HG03460 (cell line): Measurements from ENCODE around the gene CDH13.

ENCODE experiments used
- ATAC-seq: cut with Tn5 transposase; IDR thresholded peaks from one replicate; pipeline ENCODE4 v1.9.1; 2021; ENCODE audit not compliant: unreplicated experiment

CDH13 gene

GRCh38 chr16:83143788-83144187, 517.0 kb downstream of the CDH13 start:
- ATAC-seq: no peak

- ATAC-seq: no peak
Observed at GRCh38 chr16:83145297-83145696, 518.5 kb downstream of the CDH13 start.

DNA sequence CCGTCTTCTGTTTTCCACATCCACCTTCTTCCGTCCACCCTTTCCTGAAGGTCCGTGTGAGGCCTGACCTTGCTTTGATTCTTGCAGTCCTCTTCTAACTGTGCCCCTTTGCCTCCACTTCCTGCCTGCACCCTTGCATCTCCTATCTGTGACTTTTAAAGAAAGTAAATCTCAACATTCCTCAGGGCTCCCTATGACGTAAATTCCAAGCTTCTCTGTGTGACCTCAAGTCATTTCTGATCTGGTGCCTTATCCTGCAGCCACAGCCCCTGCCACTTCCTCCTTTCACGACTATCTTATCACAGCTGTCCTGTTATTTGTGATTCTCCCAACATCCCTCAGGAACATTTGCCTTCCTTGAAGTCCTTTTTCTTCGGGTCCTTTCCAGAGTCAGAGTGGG, 520.5 kb downstream of the CDH13 start:
- no peak for ATAC-seq

GRCh38 chr16:83158320-83158957, 531.7 kb downstream of the CDH13 start:
- no peak for ATAC-seq

- ATAC-seq: no peak
Observed at GRCh38 chr16:83159049-83159448, 532.3 kb downstream of the CDH13 start.

DNA sequence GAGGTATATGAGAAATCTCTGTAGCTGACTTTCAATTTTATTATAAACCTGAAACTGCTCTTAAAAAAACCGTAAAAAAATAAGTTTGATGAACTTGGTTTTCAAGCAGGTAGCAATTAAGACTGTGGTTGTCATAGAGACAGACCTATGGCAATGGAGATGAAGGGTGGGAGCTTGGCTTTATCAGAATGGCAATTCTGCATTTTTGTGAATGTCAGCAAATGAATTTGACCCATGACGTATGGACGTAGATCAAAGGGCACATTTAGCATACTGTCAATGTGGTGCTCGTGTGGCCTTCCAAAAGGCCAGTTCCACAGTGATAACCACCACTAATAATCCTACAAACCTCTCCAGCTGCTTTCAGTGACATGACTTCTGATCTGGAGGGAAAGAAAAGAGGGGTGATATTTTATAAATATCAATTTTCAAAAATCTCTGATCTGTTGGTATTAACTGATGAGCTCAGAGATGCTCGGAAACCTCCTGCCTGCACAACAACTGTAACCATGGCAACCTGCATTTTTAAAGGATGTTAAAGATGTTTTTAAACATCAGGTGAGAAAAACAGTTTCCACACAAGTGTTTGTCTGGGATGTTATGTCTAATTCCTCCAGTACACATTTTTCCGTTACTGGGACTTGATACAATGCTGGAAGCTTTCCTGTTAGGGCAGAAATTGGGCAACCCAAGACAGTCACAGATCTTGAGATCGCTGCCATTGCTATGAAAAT, 533.7 kb downstream of the CDH13 start:
- no peak for ATAC-seq

GRCh38 chr16:83162791-83163190, 536.0 kb downstream of the CDH13 start:
- no peak for ATAC-seq

- no peak for ATAC-seq
Observed at GRCh38 chr16:83164816-83165215, 538.0 kb downstream of the CDH13 start.

DNA sequence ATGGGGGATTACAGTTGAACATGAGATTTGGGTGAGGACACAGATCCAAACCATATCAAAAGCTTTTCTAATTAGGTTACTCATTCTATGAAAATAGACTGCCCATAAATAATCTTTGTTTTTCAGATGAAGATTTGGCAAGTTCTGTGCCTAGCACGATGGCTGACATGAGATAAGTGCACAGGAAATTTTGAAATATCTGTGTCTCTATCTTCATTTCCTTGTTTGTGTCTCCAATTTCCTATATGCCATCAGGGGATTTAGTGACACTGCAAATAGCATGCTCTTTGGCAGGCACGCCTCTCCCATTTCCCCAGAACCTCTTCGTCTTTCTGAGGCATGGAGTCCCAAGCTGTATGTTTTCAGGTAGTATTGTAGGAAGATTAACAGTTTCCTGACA, 544.6 kb downstream of the CDH13 start:
- no peak for ATAC-seq

GRCh38 chr16:83174671-83175070, 547.9 kb downstream of the CDH13 start:
- ATAC-seq: no peak

DNA sequence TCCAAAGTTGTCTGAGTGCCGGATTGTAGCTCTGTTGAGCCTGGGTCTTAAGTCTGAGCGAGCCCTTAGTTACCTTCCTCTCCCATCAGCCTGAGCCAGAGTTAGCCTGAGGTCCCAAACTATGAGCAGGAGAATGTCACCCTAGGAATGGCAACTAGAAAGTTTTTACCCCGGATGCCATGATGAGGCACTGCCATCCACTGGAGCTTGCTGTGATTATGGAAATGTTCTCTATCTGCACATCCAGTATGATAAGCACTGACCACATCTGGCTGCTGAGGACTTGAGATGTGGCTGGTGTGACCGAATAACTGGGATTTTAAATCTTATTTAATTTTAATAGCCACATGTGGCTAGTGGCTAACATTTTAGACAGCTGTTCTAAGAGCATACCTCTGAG, 550.0 kb downstream of the CDH13 start:
- no peak for ATAC-seq

DNA sequence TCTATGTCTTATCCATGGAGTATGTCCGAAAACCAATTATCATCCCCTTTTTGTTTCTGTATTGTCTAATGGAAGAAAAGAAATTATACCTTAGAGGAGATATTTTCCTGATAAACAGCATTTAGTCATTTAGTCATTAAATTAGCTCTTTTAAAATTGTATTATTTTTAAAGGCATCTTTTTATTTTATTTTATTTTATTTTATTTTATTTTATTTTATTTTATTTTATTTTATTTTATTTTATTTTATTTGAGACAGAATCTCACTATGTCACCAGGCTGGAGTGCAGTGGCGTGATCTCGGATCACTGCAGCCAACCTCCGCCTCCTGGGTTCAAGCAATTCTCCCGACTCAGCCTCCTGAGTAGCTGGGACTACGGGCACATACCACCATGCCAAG, 559.1 kb downstream of the CDH13 start:
- ATAC-seq: no peak

- ATAC-seq: no peak
Observed at GRCh38 chr16:83187405-83187804, 560.6 kb downstream of the CDH13 start.

- ATAC-seq: no peak
Observed at GRCh38 chr16:83196796-83197195, 570.0 kb downstream of the CDH13 start.

- no peak for ATAC-seq
Observed at GRCh38 chr16:83197450-83197849, 570.7 kb downstream of the CDH13 start.

DNA sequence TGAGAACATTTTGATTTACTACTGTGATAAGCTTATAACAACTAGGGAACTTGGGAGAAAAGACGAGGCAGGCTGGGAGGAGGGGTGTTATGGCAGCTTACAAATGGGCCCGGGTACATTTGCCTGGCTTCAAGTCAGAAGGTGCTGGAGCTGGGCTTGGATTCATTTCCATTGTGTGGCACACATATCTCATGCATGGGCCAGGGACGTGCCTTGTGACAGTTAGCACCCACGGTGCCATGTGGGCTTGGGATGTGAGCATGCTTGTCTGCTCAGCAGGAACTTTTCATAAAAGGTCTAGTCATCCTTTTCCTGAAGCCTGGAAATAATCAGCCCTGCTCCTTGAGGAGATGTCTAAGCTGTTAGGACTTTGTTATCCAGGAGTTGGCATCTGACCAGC, 572.2 kb downstream of the CDH13 start:
- ATAC-seq: no peak

DNA sequence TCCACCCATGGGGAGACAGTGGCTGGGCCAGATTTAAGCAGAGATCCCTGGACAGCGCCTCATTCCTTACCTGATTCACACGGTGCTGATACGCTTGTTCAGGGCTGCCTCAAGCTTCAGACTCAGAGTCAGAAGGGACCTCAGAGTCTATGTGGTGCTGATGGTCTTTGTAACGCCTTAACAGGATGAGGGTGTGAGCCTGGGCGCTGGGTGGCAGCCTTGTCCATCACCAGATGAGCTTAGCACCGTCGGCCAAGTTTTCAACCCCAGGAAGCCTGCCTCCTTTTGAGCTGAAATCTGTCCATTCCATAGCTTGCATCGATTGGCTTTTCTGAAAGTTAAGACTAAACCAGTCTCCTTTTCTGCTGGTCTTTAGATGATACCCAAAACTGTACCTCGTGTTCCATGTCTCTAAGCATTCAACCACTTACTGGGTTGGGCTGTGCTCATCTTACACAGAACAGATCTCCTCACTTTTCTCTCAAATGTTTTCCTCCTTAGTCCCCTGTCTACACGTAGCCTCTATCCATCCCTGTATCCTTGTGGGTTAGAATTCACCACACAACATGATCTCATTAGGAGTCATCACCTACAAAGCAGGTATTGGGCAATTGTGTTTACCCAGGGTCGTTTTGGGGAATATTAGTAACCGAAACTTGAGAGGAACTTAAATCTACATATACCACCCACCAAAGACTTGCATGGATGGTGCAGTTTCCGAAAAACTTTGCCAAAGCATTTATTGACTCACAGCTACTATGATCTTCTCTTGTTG, 573.4 kb downstream of the CDH13 start:
- no peak for ATAC-seq

DNA sequence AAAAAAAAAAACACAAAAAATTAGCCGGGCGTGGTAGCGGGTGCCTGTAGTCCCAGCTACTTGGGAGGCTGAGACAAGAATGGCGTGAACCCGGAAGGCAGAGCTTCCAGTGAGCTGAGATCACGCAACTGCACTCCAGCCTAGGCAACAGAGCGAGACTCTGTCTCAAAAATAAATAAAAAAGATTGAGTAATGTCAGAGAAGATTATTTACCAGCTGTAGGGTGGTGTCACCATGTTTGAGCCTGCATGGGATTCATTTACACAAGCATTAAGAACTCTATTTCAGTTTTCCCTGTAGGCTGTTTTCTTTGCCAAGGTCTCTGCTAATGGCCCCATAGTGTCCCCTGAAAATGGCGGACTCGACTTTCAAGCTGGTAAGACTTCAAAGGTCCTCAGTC, 575.0 kb downstream of the CDH13 start:
- ATAC-seq: no peak

DNA sequence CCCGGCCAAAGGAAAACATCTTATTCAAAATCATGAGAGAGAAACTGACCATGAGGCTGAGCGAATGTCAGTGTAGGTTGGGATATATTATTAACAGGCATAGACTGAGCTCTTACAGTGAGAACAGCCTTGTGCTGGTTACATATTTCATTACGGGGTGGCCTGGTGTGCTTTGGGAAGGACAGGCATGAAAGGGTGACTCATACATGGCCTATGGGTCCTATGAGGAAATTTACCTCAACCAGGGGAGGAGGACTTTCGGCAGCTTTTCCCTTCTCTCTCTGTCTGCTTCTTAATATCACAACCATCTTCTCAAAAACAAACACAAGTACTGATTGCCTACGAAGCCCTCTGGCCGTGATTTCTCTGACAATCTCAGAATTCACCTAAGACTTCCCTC, 579.1 kb downstream of the CDH13 start:
- no peak for ATAC-seq

- no peak for ATAC-seq
Observed at GRCh38 chr16:83206426-83206825, 579.7 kb downstream of the CDH13 start.

DNA sequence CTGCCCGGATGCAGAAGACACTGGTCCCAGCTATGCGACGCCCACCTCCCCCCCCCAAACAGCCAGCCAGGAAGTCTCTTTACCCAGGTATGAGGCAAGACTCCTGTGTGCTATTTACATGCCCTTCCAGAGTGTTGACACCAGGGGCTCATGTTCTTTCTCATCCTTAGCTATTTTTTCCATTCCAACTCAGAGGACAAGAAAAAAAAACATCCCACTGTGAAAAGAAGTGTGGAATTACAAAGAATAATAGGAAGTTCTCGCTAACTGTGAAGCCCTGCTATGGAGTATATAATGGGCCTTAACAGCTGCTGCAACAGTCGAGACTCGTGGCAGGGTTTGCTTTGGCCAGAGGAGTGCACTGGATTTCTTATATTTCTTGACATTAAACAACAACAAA, 584.9 kb downstream of the CDH13 start:
- ATAC-seq: no peak

GRCh38 chr16:83212301-83212841, 585.6 kb downstream of the CDH13 start:
- no peak for ATAC-seq
